ENCODE data around the gene REG4.

- no peak for TF ChIP-seq POLR2A (IDR thresholded peaks at IDR 0.05)
- TF ChIP-seq, protein P1, sequence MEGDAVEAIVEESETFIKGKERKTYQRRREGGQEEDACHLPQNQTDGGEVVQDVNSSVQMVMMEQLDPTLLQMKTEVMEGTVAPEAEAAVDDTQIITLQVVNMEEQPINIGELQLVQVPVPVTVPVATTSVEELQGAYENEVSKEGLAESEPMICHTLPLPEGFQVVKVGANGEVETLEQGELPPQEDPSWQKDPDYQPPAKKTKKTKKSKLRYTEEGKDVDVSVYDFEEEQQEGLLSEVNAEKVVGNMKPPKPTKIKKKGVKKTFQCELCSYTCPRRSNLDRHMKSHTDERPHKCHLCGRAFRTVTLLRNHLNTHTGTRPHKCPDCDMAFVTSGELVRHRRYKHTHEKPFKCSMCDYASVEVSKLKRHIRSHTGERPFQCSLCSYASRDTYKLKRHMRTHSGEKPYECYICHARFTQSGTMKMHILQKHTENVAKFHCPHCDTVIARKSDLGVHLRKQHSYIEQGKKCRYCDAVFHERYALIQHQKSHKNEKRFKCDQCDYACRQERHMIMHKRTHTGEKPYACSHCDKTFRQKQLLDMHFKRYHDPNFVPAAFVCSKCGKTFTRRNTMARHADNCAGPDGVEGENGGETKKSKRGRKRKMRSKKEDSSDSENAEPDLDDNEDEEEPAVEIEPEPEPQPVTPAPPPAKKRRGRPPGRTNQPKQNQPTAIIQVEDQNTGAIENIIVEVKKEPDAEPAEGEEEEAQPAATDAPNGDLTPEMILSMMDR (IDR thresholded peaks at IDR 0.05) = no peak
Observed at GRCh38 chr1:119805247-119805646, 6.0 kb downstream of the REG4 start.
